Gastroesophageal sphincter (tissue), 3 donors: ENCODE results near the gene UCK1.

Experiments
- CTCF ChIP-seq, 4 experiments: fragments of 200-600 bp in 2 of 4; fragments of 450-650 bp in 2 of 4; sonication (generic) in 1 of 4; IDR thresholded peaks; one replicate each; pipeline ENCODE4 v1.5.1; 2017 to 2019; ENCODE audit warnings: antibody characterized with exemption in 4 of 4, mild to moderate bottlenecking in 2 of 4, moderate library complexity in 2 of 4
- EP300 ChIP-seq: sonication (generic); formaldehyde crosslinking; IDR thresholded peaks from one replicate; pipeline ENCODE4 v1.6.1; 2017; ENCODE audit warnings: antibody characterized with exemption, mild to moderate bottlenecking
- POLR2A ChIP-seq, 2 donors: fragments of 450-650 bp; IDR thresholded peaks; one replicate each; pipeline ENCODE4 v1.6.1; 2017; ENCODE audit warnings: antibody characterized with exemption in 2 of 2, mild to moderate bottlenecking in 2 of 2, moderate library complexity in 1 of 2
- POLR2AphosphoS5 ChIP-seq: sonication (generic); formaldehyde crosslinking; IDR thresholded peaks from one replicate; pipeline ENCODE4 v1.6.1; 2017; ENCODE audit warnings: antibody characterized with exemption

GRCh38 chr9:131555841-131556673 lies 25.0 kb upstream of the UCK1 start:
- TF ChIP-seq POLR2AphosphoS5, result no peak
- TF ChIP-seq POLR2A (IDR thresholded peaks at IDR 0.05), result no peak
- TF ChIP-seq CTCF (IDR thresholded peaks at IDR 0.05), result no peak
- TF ChIP-seq EP300, result no peak
